HepG2 (cell line): ENCODE data around the gene HSPA1A. TPM values are rescaled to one million over a fixed set of nuclear protein-coding genes. Genes with fewer than 3 reads are reported as not detected.

Source experiments
- ATAC-seq: fragments of 200-7000 bp; cut with Tn5 transposase; 3 replicates; pipeline ENCODE4 v1.9.1; 2020; ENCODE audit warnings: mild to moderate bottlenecking, moderate library complexity
- BruUV-seq: library from RNA; stranded (reverse); fragments of 400-500 nt; replicated peaks from 2 replicates; lab custom pipeline; 2021; lab: Mats Ljungman, UMichigan
- CTCF ChIA-PET: fragments of 300-600 bp; formaldehyde crosslinking; extraction: SDS; loops from one replicate; lab custom pipeline; 2021; ENCODE audit warnings: low total read pairs, inconsistent platforms, low intra/inter-chr PET ratio; lab: Yijun Ruan, JAX
- POLR2A ChIA-PET: fragments of 350-600 bp; sonication (Branson Sonifier 250); formaldehyde crosslinking; loops from one replicate; lab custom pipeline; 2020; ENCODE audit warnings: antibody characterized with exemption, inconsistent platforms; lab: Yijun Ruan, JAX
- DNase-seq: peaks from one replicate; pipeline ENCODE4 v3.0.0-alpha.2; 2015; ENCODE audit warnings: low spot score
- FAIRE-seq: peaks from 3 replicates; lab custom pipeline; 2011; peaks lifted over from hg19 to GRCh38; lab: Jason Lieb, UNC
- H2AFZ ChIP-seq: one replicate; pipeline ENCODE4 v1.6.1; 2011; ENCODE audit warnings: low read length, inconsistent platforms
- H3K27ac ChIP-seq: fragments of 300-600 bp; 3 replicates; pipeline ENCODE4 v1.8.0; 2011; ENCODE audit warnings: mixed run types, mild to moderate bottlenecking, mixed read lengths, low read length, inconsistent platforms; ENCODE audit not compliant: insufficient read depth; ENCODE audit errors: extremely low read length
- H3K27me3 ChIP-seq, 2 experiments: fragments of 200-600 bp in 1 of 2; 2 replicates in 1 of 2; 3 replicates in 1 of 2; pipeline versions ENCODE4 v1.6.0 to v1.8.0; 2011; ENCODE audit warnings: low read length in 2 of 2, mild to moderate bottlenecking in 2 of 2, moderate library complexity in 2 of 2, inconsistent platforms in 1 of 2; ENCODE audit not compliant: insufficient read depth in 2 of 2, control insufficient read depth in 1 of 2
- H3K36me3 ChIP-seq, 2 experiments: fragments of 200-600 bp in 1 of 2; replicated peaks in 1 of 2; 2 replicates in 1 of 2; 3 replicates in 1 of 2; pipeline versions ENCODE4 v1.5.1 to v1.8.0; 2011; ENCODE audit warnings: low read length in 2 of 2, inconsistent platforms in 1 of 2; ENCODE audit not compliant: insufficient read depth in 2 of 2, control insufficient read depth in 1 of 2
- H3K4me1 ChIP-seq: 2 replicates; pipeline ENCODE4 v1.5.1; 2012; ENCODE audit warnings: low read length, inconsistent platforms; ENCODE audit not compliant: insufficient read depth
- H3K4me2 ChIP-seq: 2 replicates; pipeline ENCODE4 v1.6.0; 2011; ENCODE audit warnings: low read depth, low read length, inconsistent platforms
- H3K4me3 ChIP-seq, 3 experiments: fragments of 200-600 bp in 1 of 3; sonication (generic), shearing (Covaris generic) in 1 of 3; replicated peaks in 1 of 3; 2 replicates each; pipeline ENCODE4 v1.5.1; 2011 to 2016; ENCODE audit warnings: low read length in 3 of 3, inconsistent platforms in 2 of 3, low read depth in 2 of 3, mild to moderate bottlenecking in 2 of 3, control low read depth in 1 of 3, mixed read lengths in 1 of 3; ENCODE audit not compliant: insufficient read depth in 1 of 3
- H3K79me2 ChIP-seq: one replicate; pipeline ENCODE4 v1.6.1; 2011; ENCODE audit warnings: low read length, inconsistent platforms; ENCODE audit not compliant: insufficient read depth
- H3K9ac ChIP-seq: 2 replicates; pipeline ENCODE4 v1.6.0; 2011; ENCODE audit warnings: mild to moderate bottlenecking, low read depth, low read length, inconsistent platforms; ENCODE audit not compliant: insufficient read depth
- H3K9me3 ChIP-seq: 2 replicates; pipeline ENCODE4 v1.5.1; 2012; ENCODE audit warnings: mild to moderate bottlenecking, low read length
- H4K20me1 ChIP-seq: 2 replicates; pipeline ENCODE4 v1.6.0; 2011; ENCODE audit warnings: inconsistent platforms, mild to moderate bottlenecking, low read length, moderate library complexity; ENCODE audit not compliant: insufficient read depth
- DPF2 ChIP-seq: sonication (generic); formaldehyde crosslinking; IDR thresholded peaks from 2 replicates; pipeline ENCODE4 v1.4.0; 2020; ENCODE audit warnings: mild to moderate bottlenecking, low read depth, missing genetic modification reagents, borderline replicate concordance
- FOXA1 ChIP-seq, 2 experiments: fragments of 450-650 bp in 1 of 2; sonication (generic) in 1 of 2; formaldehyde crosslinking in 1 of 2; IDR thresholded peaks; 2 replicates each; pipeline versions ENCODE4 v1.4.0 to v1.6.1; 2016 to 2020; ENCODE audit warnings: missing genetic modification reagents in 1 of 2
- HOXA7 ChIP-seq: sonication (generic); formaldehyde crosslinking; IDR thresholded peaks from 2 replicates; pipeline ENCODE4 v1.8.1; 2022; ENCODE audit warnings: mild to moderate bottlenecking, missing genetic modification reagents, moderate library complexity
- KDM5A ChIP-seq: fragments of 200-600 bp; sonication (generic); IDR thresholded peaks from 2 replicates; pipeline ENCODE4 v1.7.0; 2018; ENCODE audit warnings: antibody characterized with exemption, mild to moderate bottlenecking, low read length, borderline replicate concordance
- KDM5B ChIP-seq: sonication (generic); formaldehyde crosslinking; IDR thresholded peaks from 2 replicates; pipeline ENCODE4 v1.4.0; 2020; ENCODE audit warnings: missing genetic modification reagents, mild to moderate bottlenecking, borderline replicate concordance
- NFKBIZ ChIP-seq: IDR thresholded peaks from 2 replicates; pipeline ENCODE4 v1.6.1; 2018; ENCODE audit warnings: missing genetic modification reagents, missing compliant biosample characterization
- PHB2 ChIP-seq: fragments of 450-650 bp; IDR thresholded peaks from 2 replicates; pipeline ENCODE4 v1.6.1; 2018; ENCODE audit not compliant: partially characterized antibody
- YEATS4 ChIP-seq: sonication (generic); formaldehyde crosslinking; IDR thresholded peaks from 2 replicates; pipeline ENCODE4 v1.4.0; 2020; ENCODE audit warnings: missing genetic modification reagents, borderline replicate concordance
- ZBTB49 ChIP-seq: sonication (generic); formaldehyde crosslinking; IDR thresholded peaks from 2 replicates; pipeline ENCODE4 v1.4.0; 2020; ENCODE audit warnings: missing genetic modification reagents, borderline replicate concordance
- ZHX2 ChIP-seq, 2 experiments: sonication (generic) in 1 of 2; formaldehyde crosslinking in 1 of 2; IDR thresholded peaks; 2 replicates each; pipeline versions ENCODE4 v1.6.1 to v1.9.0; 2014 to 2022; ENCODE audit warnings: antibody characterized with exemption in 1 of 2, borderline replicate concordance in 1 of 2, inconsistent platforms in 1 of 2, low read depth in 1 of 2, missing genetic modification reagents in 1 of 2
- ZNF329 ChIP-seq: sonication (generic); formaldehyde crosslinking; IDR thresholded peaks from 2 replicates; pipeline ENCODE4 v1.9.0; 2021; ENCODE audit warnings: low read depth, mild to moderate bottlenecking, missing genetic modification reagents
- ZNF567 ChIP-seq: sonication (generic); formaldehyde crosslinking; IDR thresholded peaks from 2 replicates; pipeline ENCODE4 v1.8.1; 2023; ENCODE audit warnings: mild to moderate bottlenecking, missing genetic modification reagents, borderline replicate concordance
- ZNF703 ChIP-seq: sonication (generic); formaldehyde crosslinking; IDR thresholded peaks from 2 replicates; pipeline ENCODE4 v1.5.1; 2020; ENCODE audit warnings: missing genetic modification reagents, mild to moderate bottlenecking, moderate library complexity, borderline replicate concordance
- WGBS: methylation state at CpG from one replicate; pipeline ENCODE4 v1.1.6; 2017; ENCODE audit warnings: low lambda C conversion rate; 5-methylcytosine and 5-hydroxymethylcytosine counted together
- in situ Hi-C: cut with HindIII; loops from 2 replicates; pipeline ENCODE4 v1.10.0; 2017; ENCODE audit warnings: low pct_unique_long_range_greater_than_20kb; ENCODE audit not compliant: extremely low pct_ligation_motif_present
- intact Hi-C: fragments of 100-400 bp; cut with micrococcal nuclease; formaldehyde crosslinking; loops from one replicate; pipeline ENCODE4 v1.10.0; 2022; ENCODE audit not compliant: unreplicated experiment
- polyA plus RNA-seq, 8 experiments: library from polyadenylated mRNA; depleted of rRNA in 3 of 8; stranded (reverse) in 7 of 8; unstranded in 1 of 8; fragments of >200 nt; fragmentation: Illumina TruSeq in 4 of 8; extraction: Trizol in 4 of 8; gene quantifications; 2 replicates each; pipeline versions ENCODE4 v1.2.1 to v1.2.3, GENCODE V29; 2011 to 2016; ENCODE audit warnings: low read depth in 4 of 8, missing spikeins in 1 of 8, mixed read lengths in 1 of 8; ENCODE audit not compliant: insufficient read depth in 1 of 8
- total RNA-seq, 5 experiments: library from RNA; depleted of rRNA; stranded (reverse); fragments of >200 nt; fragmentation: Illumina TruSeq; extraction: Trizol; gene quantifications; 2 replicates each; pipeline ENCODE4 v1.2.3, GENCODE V29; 2016; ENCODE audit warnings: low read depth in 1 of 5

Gene HSPA1A
- total and polyA plus RNA-seq, 2 of the 13 experiments (the other 11 are each of a cell fraction or from before 2014, with no cell fraction given): 44.5 to 85.0 TPM

GRCh38 chr6:31795616-31796298 is 19.6 kb upstream of the HSPA1A start, which contains the start of gene VARS1 (continued):
- TF ChIP-seq ZBTB49 (CRISPR knock-in tag) (peak; percentile 20; the same call in 1 of the 2 replicates), KDM5B (CRISPR knock-in tag) (peak; percentile 84; the same call in 1 of the 2 replicates), NFKBIZ (CRISPR knock-in tag) (no peak), ZNF567 (CRISPR knock-in tag) (peak; percentile 95), FOXA1 (IDR thresholded peaks at IDR 0.05) (no peak), FOXA1 (CRISPR knock-in tag; IDR thresholded peaks at IDR 0.05) (peak; percentile 42; the same call in 1 of the 2 replicates), ZNF703 (no peak; the same call in 1 of the 2 replicates), PHB2 (no peak), ZNF329 (CRISPR knock-in tag) (peak; percentile 76; the same call in 1 of the 2 replicates)

- 100% methylated on average over 2 of the region's 2 CpGs for WGBS
- ATAC-seq (no peak), FAIRE-seq (no peak), DNase-seq (no peak)
- no peak overlapping the region for H3K27ac ChIP-seq
- no peaks in the 10 kb centered on the region for H3K9me3 ChIP-seq
- H3K79me2 ChIP-seq: peaks cover 22% of the 10 kb centered on the region
- POLR2A ChIA-PET: interaction anchor here (1.1 to 4.3 kb wide), 7 partner anchors 9 to 59 kb away, joined by 3 to 77 read pairs (median 14); partner anchors contain the start of genes CLIC1, HSPA1A, HSPA1L and LSM2
- in situ Hi-C loops: no loop called here
- no peak overlapping the region for H3K9ac ChIP-seq
- CTCF ChIA-PET: no interaction called here
- H3K4me2 ChIP-seq: no peak overlapping the region
- no TSS peak for BruUV-seq
- H3K27me3 ChIP-seq: no peaks in the 10 kb centered on the region; a peak in 1 of 5 replicates
- H3K4me3 ChIP-seq: no peak overlapping the region
- no peaks in the 10 kb centered on the region for H4K20me1 ChIP-seq
- H3K4me1 ChIP-seq: peaks cover 25% of the 10 kb centered on the region
- no peak overlapping the region for H2AFZ ChIP-seq
- intact Hi-C loops: no loop called here
- H3K36me3 ChIP-seq: peaks cover under 1 to 23% of the 10 kb centered on the region in 2 experiments; a peak in 4 of 5 replicates
- TF ChIP-seq DPF2: no peak
- no peak for TF ChIP-seq ZHX2 (IDR thresholded peaks at IDR 0.05; ENCODE audit: low read depth)
- TF ChIP-seq ZHX2 (CRISPR knock-in tag; IDR thresholded peaks at IDR 0.05; ENCODE audit: borderline replicate concordance): no peak
- TF ChIP-seq KDM5A: no peak
- no peak for TF ChIP-seq YEATS4 (CRISPR knock-in tag)
- no peak for TF ChIP-seq HOXA7 (CRISPR knock-in tag)
These were observed 18.4 kb upstream of the HSPA1A start for GRCh38 chr6:31796993-31797385.
